HepG2 (cell line): ENCODE data around the gene USP5. TPM values are rescaled to one million over a fixed set of nuclear protein-coding genes. Genes with fewer than 3 reads are reported as not detected.

Experiments used
- DPF2 ChIP-seq: sonication (generic); formaldehyde crosslinking; IDR thresholded peaks from 2 replicates; pipeline ENCODE4 v1.4.0; 2020; ENCODE audit warnings: mild to moderate bottlenecking, low read depth, missing genetic modification reagents, borderline replicate concordance
- ELF4 ChIP-seq: sonication (generic); formaldehyde crosslinking; IDR thresholded peaks from 2 replicates; pipeline ENCODE4 v1.5.0; 2020; ENCODE audit warnings: missing genetic modification reagents, mild to moderate bottlenecking, moderate library complexity, borderline replicate concordance
- GABPA ChIP-seq, 2 experiments: IDR thresholded peaks; 2 replicates each; pipeline ENCODE4 v1.6.1; 2011 to 2016; ENCODE audit warnings: low read depth in 2 of 2, low read length in 1 of 2, missing biosample characterization in 1 of 2, missing genetic modification characterization in 1 of 2
- MXI1 ChIP-seq: IDR thresholded peaks from 3 replicates; pipeline ENCODE4 v1.6.1; 2012; ENCODE audit warnings: low read depth, low read length, inconsistent platforms, borderline replicate concordance
- ZBTB7B ChIP-seq: sonication (generic); formaldehyde crosslinking; IDR thresholded peaks from 2 replicates; pipeline ENCODE4 v1.4.0; 2020; ENCODE audit warnings: missing genetic modification reagents
- ZNF121 ChIP-seq: sonication (generic); formaldehyde crosslinking; IDR thresholded peaks from 2 replicates; pipeline ENCODE4 v1.5.0; 2020; ENCODE audit warnings: mild to moderate bottlenecking, missing genetic modification reagents
- ZNF20 ChIP-seq: sonication (generic); formaldehyde crosslinking; IDR thresholded peaks from 2 replicates; pipeline ENCODE4 v1.4.0; 2020; ENCODE audit warnings: mild to moderate bottlenecking, moderate library complexity, missing genetic modification reagents
- ZNF7 ChIP-seq: IDR thresholded peaks from 2 replicates; pipeline ENCODE4 v1.6.1; 2016; ENCODE audit warnings: missing biosample characterization, missing genetic modification reagents
- polyA plus RNA-seq, 8 experiments: library from polyadenylated mRNA; depleted of rRNA in 3 of 8; stranded (reverse) in 7 of 8; unstranded in 1 of 8; fragments of >200 nt; fragmentation: Illumina TruSeq in 4 of 8; extraction: Trizol in 4 of 8; gene quantifications; 2 replicates each; pipeline versions ENCODE4 v1.2.1 to v1.2.3, GENCODE V29; 2011 to 2016; ENCODE audit warnings: low read depth in 4 of 8, missing spikeins in 1 of 8, mixed read lengths in 1 of 8; ENCODE audit not compliant: insufficient read depth in 1 of 8
- total RNA-seq, 5 experiments: library from RNA; depleted of rRNA; stranded (reverse); fragments of >200 nt; fragmentation: Illumina TruSeq; extraction: Trizol; gene quantifications; 2 replicates each; pipeline ENCODE4 v1.2.3, GENCODE V29; 2016; ENCODE audit warnings: low read depth in 1 of 5
- TF ChIP-seq, protein P1 (sequence below): sonication (generic); formaldehyde crosslinking; conservative IDR thresholded peaks from 2 replicates; pipeline ENCODE4 v1.4.0; 2020; ENCODE audit warnings: missing genetic modification reagents
- TF ChIP-seq, protein P2 (sequence below): sonication (generic); formaldehyde crosslinking; IDR thresholded peaks from 2 replicates; pipeline ENCODE4 v1.5.0; 2020; ENCODE audit warnings: mild to moderate bottlenecking, missing genetic modification reagents
- TF ChIP-seq, protein P3 (sequence below): sonication (generic); formaldehyde crosslinking; IDR thresholded peaks from 2 replicates; pipeline ENCODE4 v1.4.0; 2020; ENCODE audit warnings: missing genetic modification reagents
- TF ChIP-seq, protein P4 (sequence below): sonication (generic); formaldehyde crosslinking; IDR thresholded peaks from 2 replicates; pipeline ENCODE4 v1.4.0; 2020; ENCODE audit warnings: mild to moderate bottlenecking, missing genetic modification reagents
- TF ChIP-seq, protein P5 (sequence below): sonication (generic); formaldehyde crosslinking; IDR thresholded peaks from 2 replicates; pipeline ENCODE4 v1.5.0; 2020; ENCODE audit warnings: missing genetic modification reagents

Gene USP5
- total and polyA plus RNA-seq, 2 of the 13 experiments (the other 11 are each of a cell fraction or from before 2014, with no cell fraction given) = 39.6 to 56.0 TPM

DNA sequence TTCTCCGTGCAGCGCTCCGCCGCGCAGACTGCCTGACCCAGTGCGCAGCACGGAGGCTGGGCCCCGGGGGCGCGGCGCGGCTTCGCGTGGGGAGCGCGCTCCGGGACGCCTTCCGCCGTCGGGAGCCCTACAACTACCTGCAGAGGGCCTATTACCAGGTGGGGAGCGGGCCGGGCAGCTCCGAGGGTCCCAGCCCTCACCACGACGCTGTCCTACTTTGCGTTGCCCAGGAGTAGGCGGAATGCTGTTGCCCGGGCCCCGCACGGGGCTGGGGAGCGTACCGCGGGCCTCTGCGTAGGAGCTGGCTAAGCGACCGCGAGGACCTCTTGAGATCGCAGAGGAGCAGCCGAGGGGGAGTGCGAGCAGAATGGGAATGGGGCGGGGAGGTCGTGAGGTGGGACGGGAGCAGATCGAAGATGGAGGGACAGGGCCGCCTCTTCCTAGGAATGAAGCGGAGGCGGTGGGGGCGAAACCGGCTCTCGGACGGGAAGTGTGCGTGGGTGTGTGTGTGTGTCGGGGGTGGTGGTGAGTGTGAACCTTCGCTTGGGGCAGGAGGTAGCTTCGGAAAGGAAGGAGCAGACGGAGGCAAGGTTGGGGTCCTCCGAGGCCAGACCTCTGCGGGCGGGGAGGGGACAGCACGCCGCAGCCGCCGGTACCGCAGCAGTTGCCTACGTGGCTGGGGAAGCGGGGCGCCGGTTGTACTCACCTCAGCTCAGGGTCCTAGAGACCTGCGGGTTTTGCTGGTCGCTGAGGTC is 23.0 kb upstream of the USP5 start (continued):
- TF ChIP-seq MXI1 = no peak
- TF ChIP-seq, protein P1, sequence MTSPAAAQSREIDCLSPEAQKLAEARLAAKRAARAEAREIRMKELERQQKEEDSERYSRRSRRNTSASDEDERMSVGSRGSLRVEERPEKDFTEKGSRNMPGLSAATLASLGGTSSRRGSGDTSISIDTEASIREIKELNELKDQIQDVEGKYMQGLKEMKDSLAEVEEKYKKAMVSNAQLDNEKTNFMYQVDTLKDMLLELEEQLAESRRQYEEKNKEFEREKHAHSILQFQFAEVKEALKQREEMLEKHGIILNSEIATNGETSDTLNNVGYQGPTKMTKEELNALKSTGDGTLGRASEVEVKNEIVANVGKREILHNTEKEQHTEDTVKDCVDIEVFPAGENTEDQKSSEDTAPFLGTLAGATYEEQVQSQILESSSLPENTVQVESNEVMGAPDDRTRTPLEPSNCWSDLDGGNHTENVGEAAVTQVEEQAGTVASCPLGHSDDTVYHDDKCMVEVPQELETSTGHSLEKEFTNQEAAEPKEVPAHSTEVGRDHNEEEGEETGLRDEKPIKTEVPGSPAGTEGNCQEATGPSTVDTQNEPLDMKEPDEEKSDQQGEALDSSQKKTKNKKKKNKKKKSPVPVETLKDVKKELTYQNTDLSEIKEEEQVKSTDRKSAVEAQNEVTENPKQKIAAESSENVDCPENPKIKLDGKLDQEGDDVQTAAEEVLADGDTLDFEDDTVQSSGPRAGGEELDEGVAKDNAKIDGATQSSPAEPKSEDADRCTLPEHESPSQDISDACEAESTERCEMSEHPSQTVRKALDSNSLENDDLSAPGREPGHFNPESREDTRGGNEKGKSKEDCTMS (CRISPR knock-in tag) = no peak
- 0 out of 2 replicates have a peak, but pooled peaks have one; percentile 52 for TF ChIP-seq ZNF20
- TF ChIP-seq ZNF7 (CRISPR knock-in tag) = no peak
- no peak; the same call in 1 of the 2 replicates for TF ChIP-seq ELF4
- no peak for TF ChIP-seq ZNF121
- no peak for TF ChIP-seq ZBTB7B (CRISPR knock-in tag)
- no peak for TF ChIP-seq DPF2 (CRISPR knock-in tag)
- TF ChIP-seq, protein P2, sequence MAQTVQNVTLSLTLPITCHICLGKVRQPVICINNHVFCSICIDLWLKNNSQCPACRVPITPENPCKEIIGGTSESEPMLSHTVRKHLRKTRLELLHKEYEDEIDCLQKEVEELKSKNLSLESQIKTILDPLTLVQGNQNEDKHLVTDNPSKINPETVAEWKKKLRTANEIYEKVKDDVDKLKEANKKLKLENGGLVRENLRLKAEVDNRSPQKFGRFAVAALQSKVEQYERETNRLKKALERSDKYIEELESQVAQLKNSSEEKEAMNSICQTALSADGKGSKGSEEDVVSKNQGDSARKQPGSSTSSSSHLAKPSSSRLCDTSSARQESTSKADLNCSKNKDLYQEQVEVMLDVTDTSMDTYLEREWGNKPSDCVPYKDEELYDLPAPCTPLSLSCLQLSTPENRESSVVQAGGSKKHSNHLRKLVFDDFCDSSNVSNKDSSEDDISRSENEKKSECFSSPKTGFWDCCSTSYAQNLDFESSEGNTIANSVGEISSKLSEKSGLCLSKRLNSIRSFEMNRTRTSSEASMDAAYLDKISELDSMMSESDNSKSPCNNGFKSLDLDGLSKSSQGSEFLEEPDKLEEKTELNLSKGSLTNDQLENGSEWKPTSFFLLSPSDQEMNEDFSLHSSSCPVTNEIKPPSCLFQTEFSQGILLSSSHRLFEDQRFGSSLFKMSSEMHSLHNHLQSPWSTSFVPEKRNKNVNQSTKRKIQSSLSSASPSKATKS = no peak
- no peak for TF ChIP-seq GABPA (IDR thresholded peaks at IDR 0.05; ENCODE audit: low read depth, low read length)
- TF ChIP-seq GABPA (CRISPR knock-in tag; IDR thresholded peaks at IDR 0.05; ENCODE audit: low read depth) = no peak
- TF ChIP-seq, protein P3, sequence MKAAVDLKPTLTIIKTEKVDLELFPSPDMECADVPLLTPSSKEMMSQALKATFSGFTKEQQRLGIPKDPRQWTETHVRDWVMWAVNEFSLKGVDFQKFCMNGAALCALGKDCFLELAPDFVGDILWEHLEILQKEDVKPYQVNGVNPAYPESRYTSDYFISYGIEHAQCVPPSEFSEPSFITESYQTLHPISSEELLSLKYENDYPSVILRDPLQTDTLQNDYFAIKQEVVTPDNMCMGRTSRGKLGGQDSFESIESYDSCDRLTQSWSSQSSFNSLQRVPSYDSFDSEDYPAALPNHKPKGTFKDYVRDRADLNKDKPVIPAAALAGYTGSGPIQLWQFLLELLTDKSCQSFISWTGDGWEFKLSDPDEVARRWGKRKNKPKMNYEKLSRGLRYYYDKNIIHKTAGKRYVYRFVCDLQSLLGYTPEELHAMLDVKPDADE = no peak
- TF ChIP-seq, protein P4, sequence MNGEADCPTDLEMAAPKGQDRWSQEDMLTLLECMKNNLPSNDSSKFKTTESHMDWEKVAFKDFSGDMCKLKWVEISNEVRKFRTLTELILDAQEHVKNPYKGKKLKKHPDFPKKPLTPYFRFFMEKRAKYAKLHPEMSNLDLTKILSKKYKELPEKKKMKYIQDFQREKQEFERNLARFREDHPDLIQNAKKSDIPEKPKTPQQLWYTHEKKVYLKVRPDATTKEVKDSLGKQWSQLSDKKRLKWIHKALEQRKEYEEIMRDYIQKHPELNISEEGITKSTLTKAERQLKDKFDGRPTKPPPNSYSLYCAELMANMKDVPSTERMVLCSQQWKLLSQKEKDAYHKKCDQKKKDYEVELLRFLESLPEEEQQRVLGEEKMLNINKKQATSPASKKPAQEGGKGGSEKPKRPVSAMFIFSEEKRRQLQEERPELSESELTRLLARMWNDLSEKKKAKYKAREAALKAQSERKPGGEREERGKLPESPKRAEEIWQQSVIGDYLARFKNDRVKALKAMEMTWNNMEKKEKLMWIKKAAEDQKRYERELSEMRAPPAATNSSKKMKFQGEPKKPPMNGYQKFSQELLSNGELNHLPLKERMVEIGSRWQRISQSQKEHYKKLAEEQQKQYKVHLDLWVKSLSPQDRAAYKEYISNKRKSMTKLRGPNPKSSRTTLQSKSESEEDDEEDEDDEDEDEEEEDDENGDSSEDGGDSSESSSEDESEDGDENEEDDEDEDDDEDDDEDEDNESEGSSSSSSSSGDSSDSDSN (CRISPR knock-in tag) = peak; percentile 76
- TF ChIP-seq, protein P5, sequence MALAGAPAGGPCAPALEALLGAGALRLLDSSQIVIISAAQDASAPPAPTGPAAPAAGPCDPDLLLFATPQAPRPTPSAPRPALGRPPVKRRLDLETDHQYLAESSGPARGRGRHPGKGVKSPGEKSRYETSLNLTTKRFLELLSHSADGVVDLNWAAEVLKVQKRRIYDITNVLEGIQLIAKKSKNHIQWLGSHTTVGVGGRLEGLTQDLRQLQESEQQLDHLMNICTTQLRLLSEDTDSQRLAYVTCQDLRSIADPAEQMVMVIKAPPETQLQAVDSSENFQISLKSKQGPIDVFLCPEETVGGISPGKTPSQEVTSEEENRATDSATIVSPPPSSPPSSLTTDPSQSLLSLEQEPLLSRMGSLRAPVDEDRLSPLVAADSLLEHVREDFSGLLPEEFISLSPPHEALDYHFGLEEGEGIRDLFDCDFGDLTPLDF (CRISPR knock-in tag) = no peak
